Type B pancreatic cell (in vitro differentiated cells): ENCODE data around the gene ZMIZ1. TPM values are rescaled to one million over a fixed set of nuclear protein-coding genes. Genes with fewer than 3 reads are reported as not detected.
A peak's percentile ranks its signal among the peaks of the same experiment; 100 is the strongest.

ENCODE experiments used
- DNase-seq: peaks from one replicate; pipeline ENCODE4 v3.0.0; 2021; ENCODE audit warnings: mixed read lengths; ENCODE audit not compliant: unreplicated experiment; ENCODE audit errors: extremely low spot score
- H3K27ac Mint-ChIP-seq: 2 replicates; pipeline ENCODE4 v1.8.0; 2021; ENCODE audit warnings: mild to moderate bottlenecking, mixed read lengths
- H3K27me3 Mint-ChIP-seq: 2 replicates; pipeline ENCODE4 v1.8.0; 2021; ENCODE audit warnings: mixed read lengths
- H3K36me3 Mint-ChIP-seq: 2 replicates; pipeline ENCODE4 v1.8.0; 2021; ENCODE audit warnings: mixed read lengths
- H3K4me1 Mint-ChIP-seq: one replicate; pipeline ENCODE4 v1.8.0; 2021; ENCODE audit warnings: mixed read lengths; ENCODE audit not compliant: unreplicated experiment
- H3K4me3 Mint-ChIP-seq: 2 replicates; pipeline ENCODE4 v1.8.0; 2021; ENCODE audit warnings: mild to moderate bottlenecking, mixed read lengths
- H3K9me3 Mint-ChIP-seq: 2 replicates; pipeline ENCODE4 v1.8.0; 2021; ENCODE audit warnings: mixed read lengths
- CTCF ChIP-seq: fragments of 200-600 bp; sonication (generic); conservative IDR thresholded peaks from 2 replicates; pipeline ENCODE4 v1.5.0; 2021; ENCODE audit warnings: antibody characterized with exemption, mild to moderate bottlenecking
- total RNA-seq: library from RNA; stranded (reverse); gene quantifications from 2 replicates; pipeline ENCODE4 v1.2.1, GENCODE V29; 2021; ENCODE audit warnings: low replicate concordance

ZMIZ1 gene
- total RNA-seq, 1 donor from 2014 or later: 102 TPM

GRCh38 chr10:79161557-79161956, 92.8 kb downstream of the ZMIZ1 start:
- H3K4me1 Mint-ChIP-seq: peaks cover 59% of the 10 kb centered on the region
- no peaks in the 10 kb centered on the region for H3K27me3 Mint-ChIP-seq
- no peaks in the 10 kb centered on the region for H3K9me3 Mint-ChIP-seq
- peaks cover 5% of the 10 kb centered on the region for H3K36me3 Mint-ChIP-seq
- TF ChIP-seq CTCF: no peak
- H3K4me3 Mint-ChIP-seq: no peak overlapping the region
- no peak for DNase-seq
- H3K27ac Mint-ChIP-seq: peak overlapping the region; percentile 81

- peaks cover 57% of the 10 kb centered on the region for H3K4me1 Mint-ChIP-seq
- no peak for TF ChIP-seq CTCF
Measured at GRCh38 chr10:79162022-79162421, 93.3 kb downstream of the ZMIZ1 start.

DNA sequence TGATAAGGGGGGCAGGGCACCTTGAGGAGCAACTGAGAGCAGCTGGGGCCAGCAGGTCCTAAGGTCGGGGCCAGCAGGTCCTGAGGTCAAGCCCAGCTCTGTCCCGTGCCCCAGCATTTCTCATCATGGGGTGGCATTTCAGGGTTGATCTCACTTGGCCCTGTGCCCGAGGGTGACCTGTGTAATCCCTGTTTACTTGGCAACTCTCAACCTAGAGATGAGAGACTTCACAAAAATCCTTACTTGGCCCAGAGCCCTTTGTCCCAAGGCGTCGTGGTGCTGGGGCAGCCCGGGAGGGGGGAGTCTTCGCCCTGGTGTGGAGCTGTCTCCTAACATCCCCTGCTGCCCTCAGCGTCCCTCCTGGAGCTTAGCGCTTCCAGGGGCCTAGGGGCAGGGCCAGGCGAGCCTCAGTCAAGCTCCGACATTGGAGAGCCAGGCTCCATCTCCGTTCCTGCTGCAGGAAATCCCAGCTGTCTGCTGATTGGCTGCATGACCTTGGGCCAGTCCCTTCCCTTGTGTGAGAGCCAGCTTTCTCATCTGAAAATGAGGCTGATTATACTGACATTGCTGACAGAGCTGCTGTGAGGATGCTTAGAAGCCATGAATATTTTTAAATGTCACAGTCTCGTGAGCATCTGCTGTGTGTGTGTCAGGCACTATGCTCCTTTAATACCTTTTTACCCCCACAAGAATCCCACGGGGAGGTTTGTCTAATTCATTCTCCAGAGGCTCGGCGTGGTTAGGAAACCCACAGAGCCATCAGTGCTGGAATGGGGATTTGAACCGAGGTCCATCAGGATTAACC, 94.3 kb downstream of the ZMIZ1 start:
- no peaks in the 10 kb centered on the region for H3K9me3 Mint-ChIP-seq
- H3K4me3 Mint-ChIP-seq: no peak overlapping the region
- no peak for TF ChIP-seq CTCF
- peaks cover 52% of the 10 kb centered on the region for H3K4me1 Mint-ChIP-seq
- H3K27ac Mint-ChIP-seq: peak overlapping the region; percentile 75
- no peaks in the 10 kb centered on the region for H3K27me3 Mint-ChIP-seq
- peaks cover 10% of the 10 kb centered on the region for H3K36me3 Mint-ChIP-seq
- no peak for DNase-seq

More at GRCh38 chr10:79162022-79162421, 93.3 kb downstream of the ZMIZ1 start:
- Mint-ChIP-seq H3K27me3 (no peaks in the 10 kb centered on the region), H3K4me3 (no peak overlapping the region), H3K27ac (no peak overlapping the region), H3K9me3 (no peaks in the 10 kb centered on the region), H3K36me3 (peaks cover 7% of the 10 kb centered on the region)
- DNase-seq: no peak

GRCh38 chr10:79163666-79163975, 94.9 kb downstream of the ZMIZ1 start:
- DNase-seq: no peak
- H3K27me3 Mint-ChIP-seq: no peaks in the 10 kb centered on the region
- TF ChIP-seq CTCF: no peak
- H3K9me3 Mint-ChIP-seq: no peaks in the 10 kb centered on the region
- H3K27ac Mint-ChIP-seq: peak overlapping the region; percentile 75
- peaks cover 48% of the 10 kb centered on the region for H3K4me1 Mint-ChIP-seq
- peaks cover 10% of the 10 kb centered on the region for H3K36me3 Mint-ChIP-seq
- H3K4me3 Mint-ChIP-seq: no peak overlapping the region

DNA sequence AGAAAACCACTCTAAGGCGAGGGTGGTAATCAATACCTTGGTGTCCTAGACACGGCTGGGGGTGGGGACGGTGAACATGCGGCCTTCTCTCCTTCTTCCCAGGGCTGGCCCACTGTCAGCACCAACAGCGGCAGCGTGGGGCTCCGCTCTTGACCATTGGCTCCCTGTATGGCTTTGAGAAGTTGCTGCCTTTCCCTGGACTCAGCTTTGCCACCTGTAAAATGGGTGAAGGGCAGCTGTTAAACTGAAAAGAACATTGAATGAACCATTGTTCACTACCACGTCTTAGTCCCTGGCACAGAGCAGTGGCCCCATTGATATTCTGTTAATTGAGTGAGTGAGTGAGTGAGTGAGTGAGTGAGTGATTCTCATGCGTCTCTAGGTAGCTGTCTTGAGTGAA, 95.3 kb downstream of the ZMIZ1 start:
- DNase-seq: no peak
- Mint-ChIP-seq H3K36me3 (peaks cover 10% of the 10 kb centered on the region), H3K4me3 (no peak overlapping the region), H3K9me3 (no peaks in the 10 kb centered on the region), H3K27ac (peak overlapping the region; percentile 75), H3K27me3 (no peaks in the 10 kb centered on the region), H3K4me1 (peaks cover 44% of the 10 kb centered on the region)
- TF ChIP-seq CTCF: no peak
